Stimulated activated CD4-positive, alpha-beta T cell treated with anti-CD3 and anti-CD28 coated beads, TNF-alpha, amount 100 ng/mL, for 1 hour (primary cell): ENCODE results near the gene FGR.
"Not testable (repeated sequence)": the region's sequence is repeated elsewhere in the genome, so short reads cannot be mapped to it uniquely, and the experiment has no call there.

ENCODE experiments used
- DNase-seq, 3 donors: peaks; one replicate each; pipeline ENCODE4 v3.0.0-alpha.2; 2020; ENCODE audit warnings: low read depth in 3 of 3, low spot score in 1 of 3

Gene FGR

DNA sequence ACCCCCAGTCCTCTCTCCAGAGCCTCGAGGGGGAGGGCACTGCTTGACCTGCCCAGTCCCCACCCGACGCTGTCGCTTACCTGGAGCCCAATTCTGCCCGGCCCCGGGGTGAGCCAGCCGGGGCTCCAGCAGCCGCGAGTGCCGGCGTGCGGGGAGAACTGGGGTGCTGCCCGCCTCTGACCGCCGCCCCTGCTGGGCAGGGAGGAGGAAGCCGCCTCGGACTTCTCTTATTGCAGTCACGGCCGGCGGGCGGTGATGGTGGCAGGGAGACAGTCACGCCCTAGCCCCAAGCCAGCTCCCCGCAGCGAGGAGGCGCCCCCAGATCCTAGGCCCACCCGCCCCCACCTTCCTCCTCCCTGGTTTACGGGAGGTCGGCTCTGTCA, at the start of gene FGR:
FGR (minus strand) TSS at position 201 of the 383 bp plus-strand sequence. CDS start 11,269 bp downstream, outside the sequence.
- DNase-seq = no peak

DNA sequence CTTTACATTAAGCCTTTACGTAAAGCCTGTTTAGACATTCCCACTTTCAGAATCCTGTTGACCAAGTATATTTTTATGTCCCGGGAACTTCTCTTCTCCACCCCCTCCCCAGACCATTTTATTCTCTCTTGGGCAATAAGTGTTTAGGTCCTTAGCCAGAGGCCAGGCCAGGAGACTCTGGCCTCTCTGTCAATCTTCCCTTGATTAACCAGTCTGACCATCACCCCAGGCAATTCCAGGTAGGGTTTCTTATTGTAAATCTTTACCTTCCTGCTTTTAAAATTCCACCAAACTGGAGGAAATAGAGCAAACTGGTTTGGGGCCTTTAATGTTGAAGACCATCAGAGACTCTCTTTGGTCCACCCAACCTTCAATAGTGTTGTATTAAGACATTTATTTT, 49.2 kb upstream of the FGR start:
- no peak for DNase-seq

DNA sequence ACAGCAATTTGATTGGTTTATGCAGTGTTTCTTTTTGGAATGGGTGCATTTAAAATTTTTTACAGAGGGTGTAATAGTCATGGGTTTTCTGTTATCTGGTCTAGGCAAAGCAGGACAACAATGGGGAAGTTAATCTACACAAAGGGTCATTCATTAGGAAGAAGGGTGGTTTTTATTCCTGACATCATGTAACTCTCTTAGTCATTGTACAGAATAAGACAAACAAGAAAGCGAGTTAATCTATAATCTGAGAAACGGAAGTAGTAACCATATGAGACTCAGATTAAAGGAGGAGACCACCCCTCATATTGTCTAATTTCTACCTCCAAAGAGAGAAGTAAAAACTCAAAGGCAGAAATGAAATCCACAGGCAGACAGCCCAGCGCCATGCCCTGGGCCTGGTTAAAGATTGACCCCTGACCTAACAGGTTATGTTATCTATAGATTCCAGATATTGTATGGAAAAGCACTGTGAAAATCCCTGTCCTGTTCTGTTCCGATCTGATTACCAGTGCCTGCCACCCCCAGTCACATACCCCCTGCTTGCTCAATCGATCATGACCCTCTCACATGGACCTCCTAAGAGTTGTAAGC, 47.5 kb upstream of the FGR start:
- DNase-seq = no peak

DNA sequence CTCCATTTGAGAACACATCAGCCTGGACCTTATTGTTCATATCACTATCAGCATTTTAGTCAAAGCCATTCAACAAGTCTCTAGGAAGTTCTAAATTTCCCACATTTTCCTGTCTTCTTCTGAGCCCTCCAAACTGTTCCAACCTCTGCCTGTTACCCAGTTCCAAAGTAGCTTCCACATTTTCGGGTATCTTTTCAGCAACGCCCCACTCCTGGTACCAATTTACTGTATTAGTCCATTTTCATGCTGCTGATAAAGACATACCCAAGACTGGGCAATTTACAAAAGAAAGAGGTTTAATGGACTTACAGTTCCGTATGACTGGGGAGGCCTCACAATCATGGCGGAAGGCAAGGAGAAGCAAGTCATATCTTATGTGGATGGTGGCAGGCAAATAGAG, 46.6 kb upstream of the FGR start:
- not testable (repeated sequence) for DNase-seq

DNA sequence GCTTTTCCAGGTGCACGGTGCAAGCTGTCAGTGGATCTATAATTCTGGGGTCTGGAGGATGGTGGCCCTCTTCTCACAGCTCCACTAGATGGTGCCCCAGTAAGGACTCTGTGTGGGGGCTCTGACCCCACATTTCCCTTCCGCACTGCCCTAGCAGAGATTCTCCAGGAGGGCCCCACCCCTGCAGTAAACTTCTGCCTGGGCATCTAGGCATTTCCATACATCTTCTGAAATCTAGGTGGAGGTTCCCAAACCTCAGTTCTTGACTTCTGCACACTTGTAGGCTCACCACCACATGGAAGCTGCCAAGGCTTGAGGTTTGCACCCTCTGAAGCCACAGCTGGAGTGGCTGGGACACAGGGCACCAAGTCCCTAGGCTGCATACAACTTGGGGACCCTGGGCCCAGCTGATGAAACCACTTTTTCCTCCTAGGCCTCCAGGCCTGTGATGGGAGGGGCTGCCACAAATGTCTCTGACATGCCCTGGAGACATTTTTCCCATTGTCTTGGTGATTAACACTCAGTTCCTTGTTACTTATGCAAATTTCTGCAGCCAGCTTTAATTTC, 45.3 kb upstream of the FGR start:
- not testable (repeated sequence) for DNase-seq

DNA sequence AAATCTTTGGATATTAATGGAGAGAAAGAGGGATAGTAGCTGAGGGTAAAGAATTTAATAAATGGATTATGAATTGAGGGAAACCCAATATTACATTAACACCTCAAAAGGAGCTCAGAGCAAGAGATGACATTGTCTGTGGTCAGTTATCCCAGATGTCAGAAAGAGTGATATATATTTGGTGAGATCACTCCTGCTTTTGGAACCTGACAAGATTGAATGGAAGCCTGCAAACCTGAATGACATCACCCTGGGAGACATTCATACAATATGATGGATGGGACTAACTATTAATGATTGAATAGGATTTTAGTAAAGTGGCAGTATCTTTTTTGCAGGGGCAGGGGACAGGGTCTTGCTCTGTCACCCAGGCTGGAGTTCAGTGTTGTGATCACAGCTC, 43.8 kb upstream of the FGR start:
- DNase-seq = no peak

DNA sequence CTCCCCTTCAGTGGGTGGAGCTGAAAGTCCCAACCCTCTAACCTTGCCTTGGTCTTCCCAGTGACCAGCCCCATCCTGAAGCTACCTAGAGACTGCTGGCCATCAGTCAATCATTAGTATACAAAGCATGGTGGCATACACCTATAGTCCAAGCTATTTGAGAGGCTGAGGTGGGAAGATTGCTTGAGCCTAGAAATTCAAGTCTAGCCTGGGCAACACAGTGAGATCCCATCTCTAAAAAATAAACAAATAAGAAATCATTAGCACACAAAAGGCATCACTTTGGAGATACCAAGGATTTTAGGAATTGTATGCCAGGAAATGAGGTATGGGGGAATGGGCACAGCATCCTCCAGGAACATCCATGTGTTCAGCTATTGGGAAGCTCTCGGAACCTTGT, 41.4 kb upstream of the FGR start:
- no peak for DNase-seq

DNA sequence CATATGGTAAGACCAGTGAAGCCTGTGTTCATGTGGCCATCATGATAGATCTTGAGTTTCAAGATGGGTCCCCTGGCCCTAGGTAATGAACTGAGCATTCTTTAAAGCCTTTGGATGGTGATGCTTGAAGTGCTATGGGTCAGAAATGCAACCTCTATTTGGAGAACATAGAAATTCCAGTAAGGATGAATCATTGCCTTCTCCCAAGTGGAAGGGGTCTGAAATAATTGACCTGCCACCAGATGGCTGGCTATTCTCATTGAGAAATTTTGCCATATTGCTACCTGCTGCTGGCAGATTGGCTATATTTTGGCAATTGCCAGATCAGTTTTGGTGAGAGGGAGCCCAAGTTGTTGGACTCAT, 37.7 kb upstream of the FGR start:
- DNase-seq = no peak

DNA sequence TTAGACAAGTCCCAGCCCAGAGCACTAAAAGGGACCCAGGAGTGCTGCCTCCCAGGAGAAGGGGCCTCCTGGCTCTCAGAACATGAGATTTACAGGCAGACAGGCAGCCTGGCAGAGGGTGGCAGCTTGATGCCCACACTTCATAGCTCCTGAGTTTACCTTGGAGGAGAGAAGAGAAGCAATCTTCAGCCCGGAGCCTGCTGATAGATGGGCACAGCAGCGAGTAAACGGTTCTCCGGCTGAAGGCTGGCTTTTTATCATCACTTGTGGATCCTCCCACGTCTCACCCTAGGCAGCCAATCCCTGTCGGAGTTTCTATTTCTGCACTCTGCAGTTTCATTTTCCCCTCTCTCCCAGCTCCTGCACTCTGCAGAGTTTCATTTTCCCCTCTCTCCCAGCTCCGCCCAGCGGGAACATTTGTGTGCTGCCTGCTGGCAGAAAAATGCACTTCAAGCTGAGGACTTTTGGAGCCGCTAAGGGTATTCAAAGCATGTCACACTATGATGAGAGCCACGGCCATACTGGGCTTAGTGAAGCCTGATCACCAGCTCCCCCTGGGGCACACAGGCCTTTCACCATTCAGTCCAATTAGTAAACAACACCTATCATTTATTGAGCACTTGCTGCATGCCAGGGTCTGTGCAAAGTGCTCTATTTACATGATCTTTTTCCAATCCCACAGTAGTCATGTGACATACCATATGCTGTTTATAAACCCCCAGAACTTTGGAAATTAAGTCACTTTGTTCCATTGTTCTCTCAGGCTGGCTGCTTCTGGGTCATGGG, 37.2 kb upstream of the FGR start, which contains the start of gene IFI6:
IFI6 (minus strand) TSS at position 229 of the 786 bp plus-strand sequence. CDS start 2,878 bp downstream, outside the sequence.
- DNase-seq = peak in 2 of 3 donors; percentile 41 to 53

DNA sequence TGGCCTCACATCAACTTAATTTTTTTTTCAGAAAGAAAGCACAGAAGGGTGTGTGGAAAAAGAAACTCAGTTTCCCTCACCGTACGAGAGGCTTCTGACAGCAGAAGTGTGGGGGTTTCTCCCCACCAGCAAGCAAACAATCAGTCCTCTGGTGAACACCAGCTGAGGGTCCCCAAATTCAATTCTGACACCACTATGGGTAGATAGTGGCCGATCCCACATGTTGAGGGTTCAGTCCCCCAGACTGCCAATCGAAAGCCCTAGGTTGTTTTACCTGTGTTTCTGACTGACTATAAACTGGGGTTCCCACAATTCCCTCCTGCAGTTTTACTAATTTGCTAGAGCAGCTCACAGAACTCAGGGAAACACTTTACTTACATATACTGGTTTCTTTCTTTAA, 34.9 kb upstream of the FGR start:
- no peak for DNase-seq

DNA sequence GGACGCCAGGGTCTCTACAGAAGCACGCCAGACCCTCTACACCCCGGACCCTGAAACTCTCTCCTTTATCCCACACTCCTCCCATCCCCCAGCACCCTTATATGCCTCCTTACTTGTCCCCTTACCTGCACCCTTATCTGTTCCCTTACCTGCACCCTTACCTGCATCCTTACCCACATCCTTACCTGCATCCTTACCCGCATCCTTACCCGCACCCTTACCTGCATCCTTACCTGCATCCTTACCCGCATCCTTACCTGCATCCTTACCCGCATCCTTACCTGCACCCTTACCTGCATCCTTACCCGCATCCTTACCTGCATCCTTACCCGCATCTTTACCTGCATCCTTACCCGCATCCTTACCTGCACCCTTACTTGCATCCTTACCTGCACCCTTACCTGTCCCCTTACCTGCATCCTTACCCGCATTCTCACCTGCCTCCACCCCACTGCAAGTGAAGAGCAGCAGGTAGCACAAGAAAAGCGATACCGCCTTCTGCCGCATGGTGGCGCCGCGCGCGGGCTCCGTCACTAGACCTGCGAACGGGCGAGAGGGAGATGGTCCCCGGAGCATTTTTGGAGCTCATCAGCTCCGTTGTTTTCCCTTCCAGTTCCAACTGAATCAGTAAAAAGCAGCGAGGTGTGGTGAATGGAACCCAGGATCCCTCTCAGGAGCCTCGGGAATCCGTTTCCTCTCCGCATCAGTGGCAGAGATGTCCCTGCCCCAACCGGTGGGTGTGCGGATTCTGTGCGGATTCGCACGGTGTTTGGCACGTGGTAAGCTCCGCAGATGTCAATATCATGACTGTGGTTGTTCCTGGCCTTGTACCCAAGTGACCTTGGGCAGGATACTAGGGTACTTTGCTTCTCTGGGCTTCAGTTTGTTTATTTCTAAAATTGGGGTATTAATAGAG, 34.1 kb upstream of the FGR start:
- peak; percentile 62 to 93 (median 68) for DNase-seq

DNA sequence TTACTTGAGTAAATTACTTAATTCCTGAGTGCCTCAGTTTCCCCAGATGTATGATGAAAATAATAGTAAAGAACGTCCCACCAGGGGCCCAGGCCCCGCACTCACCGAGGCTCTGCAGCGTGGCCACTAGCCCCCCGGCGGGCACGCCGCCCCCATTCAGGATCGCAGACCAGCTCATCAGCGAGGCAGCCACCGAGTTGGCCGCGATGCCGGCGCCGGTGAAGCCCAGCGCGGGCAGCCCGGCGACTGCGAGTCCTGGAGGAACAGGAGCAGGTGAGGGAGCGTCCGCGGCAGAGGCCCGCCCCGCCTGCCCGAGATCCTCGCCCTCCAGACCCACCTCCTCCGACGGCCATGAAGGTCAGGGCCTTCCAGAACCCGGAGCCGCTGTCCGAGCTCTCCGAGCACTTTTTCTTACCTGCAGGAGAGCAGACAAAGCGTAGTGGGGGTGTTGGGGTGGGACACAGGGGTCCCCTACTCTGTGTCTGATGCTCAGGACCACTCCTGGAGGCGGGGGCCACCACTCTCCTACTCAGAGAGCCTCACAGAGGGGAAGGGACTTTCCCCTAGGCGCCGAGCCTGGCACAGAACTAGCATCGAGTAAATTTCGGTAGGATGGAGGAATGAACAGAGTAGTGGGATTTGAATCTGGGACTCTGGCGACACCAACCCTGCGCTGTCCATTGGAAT, 33.3 kb upstream of the FGR start:
- no peak for DNase-seq

DNA sequence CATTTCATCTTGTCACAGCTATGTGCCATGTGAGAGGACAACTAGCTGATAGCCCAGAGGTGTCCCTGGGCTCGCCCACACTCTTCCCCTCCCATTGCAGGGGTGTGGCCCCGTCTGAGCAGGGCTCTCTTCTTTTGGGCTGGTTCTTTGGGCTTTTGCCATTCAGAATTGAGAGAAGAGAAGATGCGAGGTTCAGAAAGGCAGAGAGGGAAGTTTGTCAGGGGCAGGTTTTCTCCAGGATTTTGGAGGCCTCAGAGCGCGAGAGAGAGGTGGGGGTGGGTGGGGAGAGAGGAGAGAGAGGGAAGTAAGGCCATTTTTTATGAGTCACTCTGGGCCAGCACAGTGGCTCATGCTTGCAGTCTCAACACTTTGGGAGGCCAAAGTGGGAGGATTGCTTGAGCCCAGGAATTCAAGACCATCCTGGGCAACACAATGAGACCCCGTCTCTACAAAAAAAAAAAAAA, 31.8 kb upstream of the FGR start:
- no peak for DNase-seq

DNA sequence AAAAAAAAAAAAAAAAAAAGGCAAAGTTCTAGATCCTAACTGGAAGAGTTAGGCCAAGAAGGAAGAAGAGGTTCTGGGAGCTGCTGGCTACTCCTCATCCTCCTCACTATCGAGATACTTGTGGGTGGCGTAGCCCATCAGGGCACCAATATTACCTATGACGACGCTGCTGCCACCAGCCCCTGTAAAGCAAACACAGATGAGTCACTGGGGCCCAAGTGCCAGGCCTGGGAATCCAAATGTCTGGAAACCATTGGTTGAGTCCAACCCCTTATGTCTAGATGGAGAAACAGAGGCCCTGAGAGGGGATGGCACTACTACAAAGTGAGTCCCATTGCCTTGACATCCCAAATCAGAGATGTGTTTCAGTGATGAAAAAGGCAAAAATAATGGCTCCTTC, 31.3 kb upstream of the FGR start:
- no peak for DNase-seq

DNA sequence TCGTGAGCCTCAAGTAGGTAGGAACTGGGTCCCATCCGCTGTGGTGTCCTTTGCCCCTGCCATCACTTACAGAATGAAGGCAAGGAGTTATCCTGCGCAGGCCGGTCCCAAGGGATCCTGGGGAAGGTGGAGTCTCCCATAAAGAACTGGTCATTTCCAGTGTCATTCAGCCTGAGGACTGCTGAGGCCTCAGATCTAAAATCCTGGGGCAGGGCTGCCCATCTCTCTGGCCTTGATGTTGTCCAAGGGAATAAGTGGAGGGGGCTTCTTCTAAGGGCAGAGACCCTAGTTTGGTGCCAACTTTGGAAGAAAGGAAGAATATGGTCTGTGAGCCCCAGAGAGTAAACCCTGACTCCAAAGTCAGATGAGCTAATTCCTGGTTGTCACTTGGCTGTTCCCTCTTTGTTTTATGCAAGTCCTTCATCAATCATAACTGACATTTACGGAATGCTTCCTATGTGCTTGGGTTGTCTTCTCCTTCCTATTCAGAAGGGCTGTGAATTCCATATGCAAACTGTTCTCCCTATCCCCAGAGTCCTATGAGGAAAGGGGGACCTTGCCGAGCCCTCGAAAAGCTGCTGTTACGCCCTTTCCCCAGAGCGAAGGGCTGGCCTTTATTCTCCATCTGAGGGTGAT, 30.1 kb upstream of the FGR start:
- no peak for DNase-seq

DNA sequence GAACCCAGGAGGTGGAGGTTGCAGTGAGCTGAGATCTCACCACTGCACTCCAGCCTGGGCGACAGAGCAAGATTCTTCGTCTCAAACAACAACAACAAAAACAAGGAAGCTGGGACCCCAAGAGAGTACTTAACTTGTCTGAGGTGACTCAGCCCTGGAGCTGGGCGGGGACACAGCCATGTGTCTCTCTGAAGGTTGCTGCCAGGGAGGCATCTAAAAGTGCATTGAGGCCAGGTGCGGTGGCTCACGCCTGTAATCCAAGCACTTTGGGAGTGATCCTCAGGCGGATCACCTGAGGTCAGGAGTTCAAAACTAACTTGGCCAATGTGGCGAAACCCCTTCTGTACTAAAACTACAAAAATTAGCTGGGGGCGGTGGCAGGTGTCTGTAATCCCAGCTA, 29.3 kb upstream of the FGR start:
- DNase-seq = no peak

DNA sequence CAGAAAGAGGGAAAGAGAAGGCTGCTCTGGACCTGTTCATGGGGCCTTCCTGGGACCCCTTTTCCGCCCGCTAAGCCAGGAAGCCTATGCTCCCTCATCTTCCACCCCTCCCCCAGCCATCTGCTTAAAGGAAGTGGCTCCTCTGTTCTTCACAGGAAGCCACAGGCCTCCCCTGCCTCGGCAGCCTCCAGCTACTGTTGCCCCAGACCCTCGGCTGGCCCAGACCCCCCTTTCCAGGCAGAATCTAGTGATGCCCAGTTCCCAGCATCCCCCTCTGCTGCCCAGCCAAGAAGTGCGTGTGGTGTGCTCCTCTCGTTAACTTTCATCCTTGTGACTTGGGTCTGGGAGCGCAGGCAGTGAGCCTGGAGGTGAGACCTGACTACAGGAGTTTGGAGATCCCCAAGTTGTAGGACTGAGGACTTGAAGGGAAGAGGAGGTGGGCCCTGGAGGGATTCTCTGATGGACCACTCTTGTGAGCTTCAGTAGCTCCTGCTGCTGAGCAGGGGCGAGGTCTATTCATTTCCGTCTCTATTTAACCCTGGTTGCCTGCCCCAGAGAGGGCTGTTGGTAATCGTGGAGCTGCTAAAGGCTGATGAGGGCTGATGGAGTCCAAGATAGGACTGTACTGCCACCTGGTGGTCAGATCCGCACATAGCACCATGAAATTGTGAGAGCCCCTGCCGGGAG, 27.9 kb upstream of the FGR start:
- peak; percentile 72 to 94 (median 86) for DNase-seq

DNA sequence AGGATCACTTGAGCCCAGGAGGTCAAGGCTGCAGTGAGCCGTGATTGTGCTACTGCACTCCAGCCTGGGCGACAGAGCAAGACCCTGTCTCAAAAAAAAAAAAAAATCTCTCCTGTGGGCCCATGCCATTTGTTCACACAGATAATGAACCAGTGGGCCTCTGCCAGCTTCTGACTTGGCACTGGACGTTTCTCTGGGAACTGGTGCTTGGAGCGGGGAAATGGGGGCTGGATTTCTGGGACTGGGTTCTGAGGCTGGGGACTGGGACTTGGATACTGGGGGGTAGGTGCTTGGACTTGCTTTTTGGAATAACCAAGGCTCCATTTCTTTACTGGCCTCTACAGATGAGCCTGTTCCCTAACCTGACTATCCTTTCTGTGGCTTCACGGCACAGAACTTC, 27.3 kb upstream of the FGR start:
- no peak for DNase-seq

DNA sequence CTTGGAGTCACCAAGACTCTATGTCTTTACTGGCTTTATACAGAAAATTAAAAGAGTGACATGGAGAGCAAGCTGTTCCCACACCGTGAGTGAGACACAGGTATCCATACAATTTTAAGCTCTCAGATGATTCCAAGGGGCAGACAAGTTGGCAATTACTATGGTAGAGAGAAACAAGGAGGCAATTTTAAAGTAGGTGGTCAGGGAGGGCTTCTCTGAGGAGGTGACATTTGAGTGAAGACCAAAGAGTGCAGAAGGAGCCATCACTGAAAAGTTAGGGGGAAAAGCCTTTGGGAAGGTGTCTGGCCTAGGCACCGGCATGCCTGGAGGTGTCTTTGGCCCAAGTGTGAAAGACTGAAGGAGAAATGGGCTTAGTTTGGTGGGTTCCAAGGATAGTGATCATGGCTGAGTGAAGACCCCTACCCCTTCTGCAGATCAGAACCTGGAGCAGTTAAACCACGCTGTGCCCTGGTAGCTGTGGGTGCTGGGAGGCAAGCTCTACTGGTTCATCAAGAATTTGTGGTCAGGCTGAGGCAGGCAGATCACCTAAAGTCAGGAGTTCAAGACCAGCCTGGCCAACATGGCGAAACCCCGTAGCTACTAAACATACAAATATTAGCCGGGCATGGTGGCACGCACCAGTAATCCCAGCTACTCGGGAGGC, 26.6 kb upstream of the FGR start:
- DNase-seq = no peak
